ENCODE data around the gene RNF14. TPM values are rescaled to one million over a fixed set of nuclear protein-coding genes. Genes with fewer than 3 reads are reported as not detected.

The RNF14 gene
- total RNA-seq, 1 experiment from 2014 or later = 228 TPM

DNA sequence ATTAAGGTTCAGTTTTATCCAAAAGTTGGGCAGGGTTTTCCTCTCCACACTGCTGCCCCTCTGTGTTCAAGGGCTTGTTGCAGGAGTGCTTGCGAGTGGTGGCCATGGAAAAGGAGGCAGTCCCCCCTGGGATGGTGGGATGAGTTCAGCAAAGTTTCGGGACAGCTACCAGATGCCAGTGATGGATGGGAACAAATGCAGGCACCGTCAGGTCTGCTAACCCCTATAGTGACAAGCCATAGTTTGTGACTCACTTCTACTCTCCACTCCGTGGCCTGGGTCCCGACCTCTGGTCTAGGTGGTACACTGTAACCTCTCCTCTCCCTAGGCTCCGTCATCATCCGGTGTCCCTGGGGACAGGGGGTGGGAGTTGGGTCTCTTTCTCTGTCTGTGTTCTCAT is 3.8 kb upstream of the RNF14 start:
- in situ Hi-C loops (cut with HindIII; ENCODE audit: low pct_unique_long_range_greater_than_20kb, low sequenced_read_pairs) = no loop called here
- no peak for DNase-seq (ENCODE audit: low read depth, low spot score)

DNA sequence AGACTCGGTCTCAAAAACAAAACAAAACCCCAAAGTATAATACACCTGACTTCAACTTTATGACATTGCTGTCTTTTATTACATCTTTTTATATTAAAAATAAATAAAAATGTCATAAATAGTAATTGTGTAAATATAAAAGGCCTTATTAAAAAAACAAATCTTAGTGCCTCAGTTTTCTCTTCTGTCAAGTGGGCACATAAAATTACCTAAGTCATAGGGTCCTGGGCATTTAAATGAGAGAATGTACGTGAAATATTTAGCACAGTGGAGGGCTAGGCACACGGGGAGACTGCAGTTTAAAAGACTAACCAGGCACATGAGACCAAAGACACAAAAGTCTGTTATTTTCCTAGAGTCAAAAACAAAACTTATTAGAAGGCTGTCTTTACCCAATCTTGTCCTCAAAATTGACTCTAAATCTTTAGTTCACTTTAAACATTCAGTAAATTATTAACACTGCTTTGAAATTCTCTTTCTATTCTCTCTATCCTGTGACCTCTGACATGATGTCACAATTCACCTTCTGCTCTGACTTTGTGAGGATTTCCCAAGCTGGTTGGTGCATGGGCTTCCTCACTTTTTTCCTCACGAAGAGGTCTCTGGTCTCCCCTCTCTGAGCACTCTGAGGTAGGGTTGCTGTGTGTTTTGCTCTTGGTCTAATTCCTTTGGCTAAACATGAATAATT is 2.5 kb upstream of the RNF14 start:
- in situ Hi-C loops (cut with HindIII; ENCODE audit: low pct_unique_long_range_greater_than_20kb, low sequenced_read_pairs) = no loop called here
- DNase-seq (ENCODE audit: low read depth, low spot score) = no peak

DNA sequence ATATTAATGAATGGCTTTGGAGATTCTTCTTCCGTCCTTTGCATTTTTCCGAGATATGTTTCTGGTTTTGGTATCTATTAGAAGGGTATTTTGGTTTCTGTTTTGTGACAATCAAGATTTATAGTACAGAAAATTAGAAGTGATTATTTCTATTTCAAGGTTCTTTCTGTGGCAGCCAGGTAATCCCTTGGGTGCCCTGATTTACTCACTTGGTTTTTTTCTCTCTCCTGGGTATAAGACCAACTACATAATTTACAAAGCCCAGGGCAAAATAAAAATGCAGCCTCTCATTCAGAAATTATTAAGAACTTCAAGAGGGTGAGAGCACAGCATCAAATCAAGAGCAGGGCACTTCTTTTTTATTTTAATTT is 2.0 kb upstream of the RNF14 start:
- in situ Hi-C loops (cut with HindIII; ENCODE audit: low pct_unique_long_range_greater_than_20kb, low sequenced_read_pairs) = no loop called here
- no peak for DNase-seq (ENCODE audit: low read depth, low spot score)

DNA sequence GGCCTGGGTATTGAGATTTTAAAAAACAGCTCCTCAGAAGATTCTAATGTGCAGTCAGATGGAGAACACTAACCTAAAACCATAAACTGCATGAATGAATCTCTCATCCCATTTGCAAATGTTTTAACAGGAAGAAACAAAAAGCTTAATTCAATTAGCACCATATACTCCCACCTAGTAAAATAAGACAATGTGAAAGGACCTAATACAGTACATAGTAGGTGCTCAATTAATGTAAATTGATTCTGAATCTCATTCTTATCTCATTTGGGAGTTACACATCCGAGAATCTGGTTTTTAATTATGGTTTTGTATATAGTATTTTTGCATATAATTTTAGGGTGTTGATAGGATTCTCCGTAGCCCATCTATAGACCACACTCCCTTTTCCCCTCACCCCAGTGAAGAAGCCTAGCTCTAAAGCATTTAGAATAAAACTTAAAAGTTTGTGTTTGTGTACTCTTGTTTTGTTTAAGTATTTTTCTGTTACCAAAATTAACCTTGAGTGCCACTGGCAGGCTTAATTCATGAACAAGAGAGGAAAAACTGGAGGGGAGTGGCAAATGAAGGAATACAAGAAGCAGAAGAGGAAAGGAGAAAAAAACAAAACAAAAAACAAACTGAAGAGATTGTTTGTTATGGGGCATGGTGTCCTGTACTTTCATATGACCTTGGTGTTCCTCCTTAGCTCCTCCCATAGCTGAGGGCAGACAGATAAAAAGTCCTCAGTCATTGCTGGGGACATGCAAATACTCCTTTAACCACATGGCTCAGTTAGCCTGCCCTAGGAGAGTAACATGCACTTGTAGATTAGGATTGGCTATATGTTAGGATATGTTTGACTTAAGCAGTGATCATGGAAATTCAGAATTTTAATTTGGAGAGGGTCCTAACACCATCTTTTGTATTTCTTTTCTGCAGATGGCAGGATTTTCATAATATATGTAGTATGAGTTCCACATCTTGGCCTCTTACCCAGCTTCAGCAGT is 1.2 kb downstream of the RNF14 start:
- peak; percentile 89 for DNase-seq (ENCODE audit: low read depth, low spot score)

DNA sequence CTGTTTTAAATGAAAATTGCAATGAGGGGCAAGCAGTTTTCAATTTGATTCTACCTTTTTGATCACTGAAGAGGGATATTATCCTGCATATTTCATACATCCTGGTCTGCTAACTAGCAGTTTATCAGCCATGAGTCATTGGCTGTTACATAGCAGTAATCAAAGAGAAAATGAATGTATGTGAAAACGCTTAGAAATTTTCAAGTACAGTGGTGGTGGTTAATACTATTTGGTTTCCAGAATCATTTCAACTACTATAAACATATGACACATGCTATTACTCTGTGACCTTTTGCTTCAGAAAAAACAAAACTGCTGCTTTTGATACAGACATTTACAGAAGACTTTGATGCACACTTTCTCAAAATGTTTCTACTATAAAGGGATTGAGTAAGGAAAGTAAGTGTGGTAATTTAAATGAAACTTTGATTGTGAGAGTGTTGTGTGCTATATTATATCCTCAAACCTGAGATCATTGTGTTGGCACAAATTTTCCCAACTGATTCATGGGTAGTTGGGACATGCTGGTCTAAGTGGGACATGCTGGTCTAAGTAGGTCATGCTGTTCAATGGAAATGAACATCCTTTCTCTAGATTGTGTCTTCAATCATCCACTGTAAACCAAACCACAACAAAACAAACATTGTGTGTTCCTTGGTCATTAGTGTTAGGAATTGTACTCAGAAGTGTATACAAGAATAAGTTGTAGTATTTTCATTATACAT is 5.1 kb downstream of the RNF14 start:
- DNase-seq (ENCODE audit: low read depth, low spot score) = no peak
- in situ Hi-C loops (cut with HindIII; ENCODE audit: low pct_unique_long_range_greater_than_20kb, low sequenced_read_pairs) = no loop called here

More for the DNA sequence above, 1.2 kb downstream of the RNF14 start:
- in situ Hi-C loops (cut with HindIII; ENCODE audit: low pct_unique_long_range_greater_than_20kb, low sequenced_read_pairs) = no loop called here

DNA sequence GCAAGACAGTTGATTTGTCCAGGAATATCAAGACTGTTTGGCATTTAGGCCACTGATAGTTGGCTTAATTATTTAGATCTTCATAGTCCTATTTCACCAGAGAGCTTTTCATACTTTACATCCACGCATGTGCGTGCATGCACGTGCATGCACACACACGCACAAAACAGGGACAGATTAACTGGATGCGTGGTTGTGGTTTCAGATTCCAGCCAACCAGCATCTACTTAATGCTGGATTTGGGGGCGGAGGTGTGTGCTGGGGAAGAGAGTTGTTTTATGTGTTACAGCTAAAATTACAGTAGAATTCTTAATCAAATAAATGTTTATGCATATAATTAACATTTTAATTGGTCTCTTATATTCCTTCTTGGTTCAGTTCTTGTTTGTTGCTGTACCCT is 7.3 kb downstream of the RNF14 start:
- in situ Hi-C loops (cut with HindIII; ENCODE audit: low pct_unique_long_range_greater_than_20kb, low sequenced_read_pairs) = no loop called here
- DNase-seq (ENCODE audit: low read depth, low spot score) = no peak

DNA sequence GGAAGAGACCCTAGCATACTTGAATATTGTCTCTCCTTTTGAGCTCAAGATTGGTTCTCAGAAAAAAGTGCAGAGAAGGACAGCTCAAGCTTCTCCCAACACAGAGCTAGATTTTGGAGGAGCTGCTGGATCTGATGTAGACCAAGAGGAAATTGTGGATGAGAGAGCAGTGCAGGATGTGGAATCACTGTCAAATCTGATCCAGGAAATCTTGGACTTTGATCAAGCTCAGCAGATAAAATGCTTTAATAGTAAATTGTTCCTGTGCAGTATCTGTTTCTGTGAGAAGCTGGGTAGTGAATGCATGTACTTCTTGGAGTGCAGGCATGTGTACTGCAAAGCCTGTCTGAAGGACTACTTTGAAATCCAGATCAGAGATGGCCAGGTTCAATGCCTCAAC is 9.5 kb downstream of the RNF14 start:
- in situ Hi-C loops (cut with HindIII; ENCODE audit: low pct_unique_long_range_greater_than_20kb, low sequenced_read_pairs) = no loop called here
- DNase-seq (ENCODE audit: low read depth, low spot score) = no peak

DNA sequence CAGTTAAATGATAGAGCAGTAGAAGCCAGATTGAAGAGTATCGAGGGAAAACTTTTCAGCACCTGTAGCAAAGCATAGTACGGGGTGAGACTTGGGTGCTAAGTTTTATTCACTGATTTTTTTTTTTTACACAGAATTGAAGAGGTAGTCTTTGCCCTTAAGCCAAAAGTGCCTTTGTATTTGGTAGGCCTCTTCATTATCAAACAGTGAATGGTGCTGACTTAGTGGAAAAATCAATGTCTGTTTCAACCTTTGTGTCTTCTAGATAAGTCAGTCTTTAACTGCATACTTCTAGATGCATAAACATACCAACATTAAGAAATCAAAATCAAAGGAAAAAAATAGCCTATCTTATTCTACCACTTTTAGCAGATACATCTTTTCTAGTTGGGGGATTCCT is 13.7 kb downstream of the RNF14 start:
- no peak for DNase-seq (ENCODE audit: low read depth, low spot score)
- in situ Hi-C loops (cut with HindIII; ENCODE audit: low pct_unique_long_range_greater_than_20kb, low sequenced_read_pairs) = no loop called here

DNA sequence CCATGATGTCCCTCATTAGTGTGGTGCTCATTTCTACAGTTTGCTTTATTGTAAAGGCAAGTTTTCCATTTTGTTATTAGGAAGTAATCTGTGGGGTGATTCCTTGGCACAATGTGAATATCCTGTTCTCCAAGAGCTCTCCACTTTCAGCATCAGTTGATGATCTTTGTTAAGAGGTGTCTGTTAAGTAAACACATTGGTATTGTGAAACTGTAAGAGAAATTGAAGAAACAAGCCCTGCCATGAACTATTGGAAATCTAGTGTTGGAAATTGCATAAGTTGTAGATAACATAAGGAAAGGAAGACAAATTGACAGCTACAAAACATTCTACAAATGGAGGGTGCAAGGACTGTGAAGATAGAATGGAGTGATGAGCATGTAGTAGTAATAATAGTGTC is 17.2 kb downstream of the RNF14 start:
- in situ Hi-C loops (cut with HindIII; ENCODE audit: low pct_unique_long_range_greater_than_20kb, low sequenced_read_pairs) = no loop called here
- DNase-seq (ENCODE audit: low read depth, low spot score) = no peak

DNA sequence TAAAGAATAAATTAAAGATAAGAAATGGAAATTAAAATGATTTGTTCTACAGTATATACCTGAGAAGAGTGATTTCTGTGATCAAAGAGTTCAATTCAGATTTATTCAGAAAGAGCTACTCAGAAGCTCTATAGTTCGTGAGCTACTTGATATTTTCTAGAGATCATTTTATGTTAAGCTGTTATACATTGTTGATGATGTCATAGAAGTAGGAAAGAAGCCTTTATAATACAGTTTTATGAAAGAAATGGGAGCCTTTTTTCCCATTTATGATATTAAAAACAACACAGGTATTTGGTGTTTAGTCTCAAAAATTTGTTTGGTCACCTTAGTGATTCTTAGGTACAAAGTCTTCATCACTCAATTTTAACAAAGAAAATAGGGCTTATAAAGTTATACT is 20.8 kb downstream of the RNF14 start:
- DNase-seq (ENCODE audit: low read depth, low spot score) = no peak
- in situ Hi-C loops (cut with HindIII; ENCODE audit: low pct_unique_long_range_greater_than_20kb, low sequenced_read_pairs) = no loop called here

DNA sequence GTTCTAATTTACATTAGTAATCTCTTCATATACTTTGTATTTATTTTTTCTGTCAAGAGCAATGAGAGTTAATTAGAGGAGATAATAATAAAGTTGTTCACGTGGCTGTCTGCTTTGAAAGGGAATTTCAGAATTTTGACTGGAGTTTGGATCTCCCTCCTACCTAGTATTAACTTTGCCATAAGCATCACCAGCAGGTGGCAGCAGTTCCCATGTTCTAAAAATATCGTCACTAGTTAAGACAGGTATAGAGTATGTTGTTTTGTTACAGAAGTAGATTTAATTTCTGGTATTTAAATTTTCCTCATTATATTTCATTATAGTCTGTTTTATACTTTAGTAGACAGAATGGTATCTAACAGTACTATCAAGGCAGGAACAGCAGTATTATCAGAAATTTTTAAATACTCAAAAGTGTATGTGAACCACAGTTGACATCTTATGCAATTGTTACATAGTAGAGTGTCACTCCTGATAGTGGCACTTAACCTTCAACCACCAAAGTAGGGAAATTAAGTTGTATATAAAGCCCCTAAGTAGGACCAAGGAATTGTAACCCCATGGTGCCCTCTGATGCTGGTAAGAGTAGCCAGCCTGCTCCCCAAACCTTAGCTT is 23.6 kb downstream of the RNF14 start:
- in situ Hi-C loops (cut with HindIII; ENCODE audit: low pct_unique_long_range_greater_than_20kb, low sequenced_read_pairs) = no loop called here
- DNase-seq (ENCODE audit: low read depth, low spot score) = peak; percentile 78

DNA sequence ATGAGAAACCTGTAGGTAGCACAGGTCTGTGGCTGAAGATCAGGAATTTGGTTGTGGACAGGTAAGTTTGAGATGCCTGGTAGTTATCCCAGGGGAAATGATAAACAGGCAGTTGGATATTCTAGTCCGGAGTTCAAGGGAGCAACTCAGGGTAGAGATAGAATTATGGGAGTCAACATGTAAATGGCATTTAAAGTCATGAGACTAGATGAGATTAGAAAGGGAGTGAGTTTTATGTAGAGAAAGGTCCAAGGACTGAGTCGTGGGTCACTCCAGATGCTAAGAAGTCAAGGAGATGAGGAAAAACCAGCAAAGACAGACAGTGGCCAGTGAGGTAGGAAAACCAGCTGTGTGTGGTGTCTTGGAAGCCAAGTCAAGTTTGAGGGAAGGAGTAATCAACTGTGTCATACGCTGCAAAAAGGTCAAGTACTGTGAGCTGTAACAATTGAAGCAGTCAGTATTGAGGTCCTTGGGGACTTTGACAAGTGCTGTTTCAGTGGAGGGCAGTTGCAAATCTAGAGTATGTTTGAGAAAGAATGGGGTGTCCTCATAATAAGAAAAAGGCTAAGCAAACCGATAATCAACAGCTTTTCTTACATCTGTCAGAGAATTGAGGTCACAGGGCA is 25.7 kb downstream of the RNF14 start:
- in situ Hi-C loops (cut with HindIII; ENCODE audit: low pct_unique_long_range_greater_than_20kb, low sequenced_read_pairs) = no loop called here
- DNase-seq (ENCODE audit: low read depth, low spot score) = peak; percentile 75

DNA sequence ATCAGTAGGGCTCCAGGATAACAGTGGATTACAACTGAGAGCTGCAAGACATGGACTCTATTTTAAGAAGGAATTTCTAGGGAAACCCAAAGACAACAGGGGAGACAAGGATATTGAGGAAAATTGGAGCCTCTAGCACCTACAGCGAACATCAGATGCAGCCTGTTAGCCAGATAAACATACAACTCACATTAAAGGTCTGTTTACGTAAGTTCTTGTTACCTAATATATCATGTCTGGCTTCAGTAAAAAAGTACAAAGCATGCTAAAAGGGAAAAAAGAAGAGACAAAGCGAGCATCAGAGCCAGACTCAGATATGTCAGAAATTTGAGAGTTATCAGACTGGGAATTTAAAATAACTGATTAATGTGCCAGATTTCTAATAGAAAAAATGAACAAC is 26.8 kb downstream of the RNF14 start:
- no peak for DNase-seq (ENCODE audit: low read depth, low spot score)
- in situ Hi-C loops (cut with HindIII; ENCODE audit: low pct_unique_long_range_greater_than_20kb, low sequenced_read_pairs) = no loop called here

DNA sequence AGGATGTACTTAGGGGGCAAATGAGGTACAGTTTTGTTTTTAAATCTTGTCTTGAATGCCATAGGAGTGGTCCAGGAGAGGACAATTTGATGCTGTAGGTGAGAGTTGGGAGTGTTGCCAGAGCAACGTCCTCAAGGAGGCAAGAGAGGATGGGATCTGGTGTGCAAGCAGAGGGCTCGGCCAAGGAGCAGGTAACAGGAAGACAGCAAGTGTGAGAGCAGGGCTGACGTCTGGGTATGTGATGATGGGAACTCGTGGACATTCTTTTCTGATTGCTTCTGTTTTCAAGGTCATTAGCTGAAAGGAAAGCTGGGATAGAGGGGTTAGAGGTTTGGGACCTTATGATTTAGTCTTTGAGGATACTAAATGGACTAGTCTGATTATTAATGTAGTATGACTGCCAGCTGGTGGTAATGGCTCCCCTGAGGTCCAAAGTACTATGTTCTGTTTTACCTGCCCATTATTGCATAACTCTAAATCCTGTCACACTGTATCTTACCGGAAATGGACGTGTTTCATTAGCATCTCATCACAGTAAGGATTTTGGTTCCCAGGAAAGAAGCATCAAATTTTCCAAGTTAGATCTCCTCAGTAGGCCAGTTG is 28.6 kb downstream of the RNF14 start:
- DNase-seq (ENCODE audit: low read depth, low spot score) = no peak
- in situ Hi-C loops (cut with HindIII; ENCODE audit: low pct_unique_long_range_greater_than_20kb, low sequenced_read_pairs) = no loop called here

DNA sequence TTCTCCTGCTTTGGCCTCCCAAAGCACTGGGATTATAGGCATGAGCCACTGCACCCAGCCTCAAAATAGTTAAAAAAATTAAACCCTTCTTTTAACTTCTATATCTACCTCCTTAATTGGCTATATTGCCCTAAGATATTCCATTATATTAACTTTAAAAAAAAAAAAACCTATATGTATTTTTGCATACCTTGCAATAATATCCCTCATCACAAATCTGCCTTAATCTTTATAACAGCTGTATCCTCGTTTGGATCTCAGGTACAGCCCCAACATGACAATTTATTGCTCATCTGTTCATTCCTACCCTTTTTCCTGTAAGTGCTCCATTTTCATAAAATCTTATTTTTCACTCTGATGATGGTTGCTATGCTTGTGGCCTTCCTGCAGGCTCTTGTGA is 31.3 kb downstream of the RNF14 start:
- no peak for DNase-seq (ENCODE audit: low read depth, low spot score)
- in situ Hi-C loops (cut with HindIII; ENCODE audit: low pct_unique_long_range_greater_than_20kb, low sequenced_read_pairs) = loop anchor here (25.0 kb wide), 1 partner anchor 137 kb away; no protein-coding TSS in a partner anchor

DNA sequence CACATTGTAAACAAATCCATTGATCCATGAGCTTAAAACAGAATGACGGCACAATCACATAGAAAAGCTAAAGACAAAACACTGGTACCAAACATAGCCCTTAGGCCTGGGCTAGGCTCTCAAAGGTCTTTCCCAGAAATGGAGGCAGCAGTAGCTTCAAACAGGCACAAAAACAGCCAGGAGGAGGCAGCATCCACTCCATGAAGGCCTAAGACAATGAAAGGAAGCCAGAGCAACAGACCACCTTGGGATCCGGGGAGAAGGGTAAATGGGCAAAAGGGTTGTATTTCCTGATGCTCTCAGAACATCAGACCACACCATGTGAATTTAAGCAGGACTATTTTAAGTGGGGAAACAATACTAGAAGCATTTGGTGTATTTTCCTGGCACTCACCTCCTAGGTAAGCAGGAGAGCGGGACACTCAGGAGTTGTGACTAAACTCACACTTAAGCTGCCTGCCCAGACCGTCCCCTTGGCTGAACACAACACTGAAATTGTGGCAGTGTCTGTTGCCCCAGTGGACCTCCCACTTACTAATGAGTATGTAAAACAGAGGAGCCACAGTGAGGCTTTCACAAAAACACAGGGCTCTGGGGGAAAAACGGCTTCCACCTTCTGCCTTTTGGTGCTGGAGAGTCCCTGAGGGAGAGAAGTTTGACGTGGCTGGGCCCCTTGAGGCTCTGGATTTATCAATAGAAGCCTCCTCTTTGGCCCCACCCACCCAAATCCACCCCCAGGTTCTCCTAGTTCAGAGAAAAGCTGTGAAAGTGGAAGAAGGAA is 32.0 kb downstream of the RNF14 start:
- peak; percentile 66 for DNase-seq (ENCODE audit: low read depth, low spot score)
- in situ Hi-C loops (cut with HindIII; ENCODE audit: low pct_unique_long_range_greater_than_20kb, low sequenced_read_pairs) = loop anchor here (25.0 kb wide), 1 partner anchor 136 kb away; no protein-coding TSS in a partner anchor

Data from SK-MEL-5 (cell line).